ENCODE measurements around the gene HEPHL1.

The HEPHL1 gene

DNA sequence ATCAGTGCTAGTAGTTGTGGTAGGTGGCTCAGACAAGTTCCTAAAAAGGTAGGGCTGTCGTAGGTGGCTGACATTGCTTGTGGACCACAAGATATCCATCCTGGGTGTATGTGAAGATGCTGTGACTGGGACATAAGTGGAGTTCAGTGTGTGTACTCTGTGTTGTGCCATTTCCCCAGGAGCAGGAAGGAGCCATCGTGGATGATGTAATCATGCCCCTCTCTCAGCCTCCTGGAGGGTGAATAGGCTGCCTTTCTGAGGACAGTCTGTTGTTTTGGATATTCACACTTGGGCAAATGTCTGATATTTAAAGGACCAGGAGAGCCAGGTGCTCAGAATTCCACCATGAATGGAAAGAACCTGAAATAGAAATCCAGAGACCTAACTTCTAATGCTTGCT is 2.7 kb downstream of the HEPHL1 start:
- no peak for DNase-seq

DNA sequence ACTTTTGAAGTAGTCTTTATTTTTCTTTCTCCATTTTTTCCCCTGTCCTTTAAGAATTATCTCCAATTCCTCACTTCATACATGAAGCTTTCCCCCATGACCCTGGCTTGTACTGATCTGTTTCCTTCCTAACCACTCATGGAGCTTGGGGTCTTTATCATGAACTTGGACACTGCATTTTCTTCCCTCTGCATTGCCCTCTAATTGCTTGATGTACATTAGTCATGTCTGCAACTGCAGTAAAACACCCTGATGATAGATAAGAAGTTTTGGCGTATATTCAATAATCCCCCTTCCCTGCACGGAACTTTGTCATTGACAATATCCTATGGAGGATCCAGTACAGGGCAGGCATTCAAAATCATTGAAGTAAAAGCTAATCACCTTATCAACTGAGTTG is 3.4 kb downstream of the HEPHL1 start:
- no peak for DNase-seq

DNA sequence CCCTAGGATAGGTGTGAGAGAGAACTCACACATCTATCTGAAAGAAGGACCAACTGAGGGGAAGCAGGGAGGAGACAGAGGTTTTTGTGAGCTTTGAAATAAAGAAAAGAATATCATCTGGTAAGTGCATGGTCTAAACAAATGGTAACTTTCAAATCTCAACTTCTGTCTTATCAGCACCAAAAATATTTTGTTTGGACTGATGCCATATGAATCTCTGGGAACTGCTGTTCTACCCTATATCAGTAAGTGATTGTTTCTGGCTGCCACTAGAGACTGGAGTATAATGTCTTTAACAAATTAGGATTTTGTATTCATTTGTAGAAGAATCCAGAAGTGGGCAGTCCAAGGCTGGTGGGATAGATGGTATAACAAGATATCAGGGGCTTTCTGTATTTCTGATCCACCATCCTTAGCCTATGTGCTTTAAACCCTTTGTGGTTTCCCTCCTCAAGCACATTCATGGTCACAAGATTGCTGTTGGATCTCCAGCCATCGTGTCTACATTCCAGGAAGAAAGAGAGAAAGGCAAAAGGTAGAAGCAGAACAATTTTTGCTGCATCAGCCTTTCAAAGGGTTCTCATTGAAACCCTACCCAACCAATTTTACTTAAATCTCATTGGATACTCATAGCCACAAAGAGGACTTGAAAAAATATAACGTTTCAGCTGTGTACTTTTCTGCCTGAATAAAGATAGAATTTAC is 4.7 kb downstream of the HEPHL1 start:
- DNase-seq = no peak

DNA sequence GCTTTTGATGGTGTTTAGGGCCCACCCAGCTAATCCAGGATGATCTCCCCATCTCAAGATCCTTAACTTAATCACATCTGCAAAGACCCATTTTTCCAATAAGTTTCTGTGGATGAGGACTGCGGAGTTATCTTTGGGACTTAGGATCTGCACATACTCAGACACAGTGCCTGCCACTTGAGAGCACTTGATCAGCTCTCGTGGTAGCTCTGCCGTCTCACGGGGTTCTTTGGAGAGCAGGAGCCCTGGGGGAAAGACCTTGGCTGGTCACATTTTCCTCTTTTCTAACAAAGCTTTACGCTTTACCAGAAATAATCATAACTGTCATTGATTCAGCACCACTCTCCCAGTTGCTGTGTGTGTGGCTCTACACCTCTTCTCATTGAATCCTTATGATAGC is 6.1 kb downstream of the HEPHL1 start:
- DNase-seq = no peak

DNA sequence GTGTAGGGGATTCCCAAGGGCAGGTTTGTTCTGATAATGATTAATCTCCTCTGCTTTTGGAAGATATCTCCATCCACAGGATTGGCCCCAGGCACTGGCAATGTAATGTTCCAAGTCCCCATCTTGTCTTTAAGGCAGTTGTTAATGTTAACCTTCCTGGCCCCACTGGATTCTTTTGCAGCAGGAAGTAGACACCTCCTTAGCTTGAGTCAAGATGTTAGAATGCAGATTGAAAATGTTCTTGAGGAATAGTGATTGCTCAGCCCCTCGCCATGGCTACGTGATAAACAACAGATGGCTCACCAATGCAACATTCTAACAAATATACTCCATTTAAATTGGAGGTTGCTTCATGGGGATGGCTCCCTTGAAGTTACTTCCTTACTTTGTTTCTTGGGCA is 7.3 kb downstream of the HEPHL1 start:
- DNase-seq = no peak

DNA sequence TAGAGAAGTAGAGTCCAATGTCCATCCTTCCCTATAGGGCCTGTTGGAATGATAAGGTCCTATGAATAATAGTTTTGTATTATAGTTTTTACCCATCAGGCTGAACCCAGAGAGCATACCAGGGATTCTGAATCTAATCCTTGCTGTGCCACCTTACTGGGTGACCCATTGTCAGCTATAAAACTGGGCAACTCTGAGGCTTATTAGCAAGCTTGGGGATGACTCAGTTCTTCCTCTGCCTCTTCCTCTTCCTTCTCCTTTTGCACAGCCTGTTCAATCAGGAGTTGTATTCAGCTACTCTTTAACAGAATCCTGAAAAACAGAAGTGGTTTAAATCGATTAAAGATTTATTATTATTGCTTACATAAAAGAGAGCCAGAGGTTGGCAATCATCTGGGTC is 8.9 kb downstream of the HEPHL1 start:
- peak in 2 of 4 experiments; percentile 5 to 20 for DNase-seq

DNA sequence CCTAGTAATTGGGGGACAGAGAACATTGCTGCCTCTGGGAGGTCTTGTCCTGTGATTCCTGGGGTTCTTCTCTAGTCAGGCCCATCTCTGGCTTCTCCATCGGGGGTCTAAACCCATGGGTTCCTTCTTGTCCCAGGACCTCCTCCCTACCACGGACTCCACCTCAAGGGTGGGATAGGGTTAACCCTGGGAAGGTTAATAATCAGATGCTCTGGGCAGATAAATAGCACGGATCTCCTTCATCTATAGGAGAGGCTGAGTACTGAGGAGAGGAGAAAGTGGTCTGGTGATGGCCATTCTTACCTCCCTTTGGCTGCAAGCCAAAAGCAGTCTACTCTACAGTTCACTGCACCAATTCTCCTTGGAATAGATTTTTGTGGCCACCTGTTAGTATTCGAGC is 10.5 kb downstream of the HEPHL1 start:
- DNase-seq = no peak

DNA sequence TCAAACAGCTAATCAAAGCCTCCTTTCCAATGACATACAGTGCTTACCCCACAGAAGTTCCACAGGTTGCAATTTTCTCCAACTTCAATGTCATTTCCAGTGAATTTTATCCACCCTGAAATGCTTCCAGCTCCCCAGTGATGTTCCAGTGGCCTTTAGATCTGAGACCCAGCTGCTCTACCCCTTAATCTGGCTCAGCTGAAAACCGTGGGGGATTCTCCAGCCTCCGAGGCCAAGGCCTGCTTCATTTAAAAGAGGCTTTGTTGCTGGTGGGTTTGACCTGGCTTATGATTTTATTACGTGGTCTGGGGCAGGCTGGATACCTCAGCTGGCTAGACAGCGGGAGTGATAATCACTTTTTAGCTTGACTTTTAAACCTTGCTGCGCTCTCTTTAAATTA is 10.9 kb downstream of the HEPHL1 start:
- no peak for DNase-seq

DNA sequence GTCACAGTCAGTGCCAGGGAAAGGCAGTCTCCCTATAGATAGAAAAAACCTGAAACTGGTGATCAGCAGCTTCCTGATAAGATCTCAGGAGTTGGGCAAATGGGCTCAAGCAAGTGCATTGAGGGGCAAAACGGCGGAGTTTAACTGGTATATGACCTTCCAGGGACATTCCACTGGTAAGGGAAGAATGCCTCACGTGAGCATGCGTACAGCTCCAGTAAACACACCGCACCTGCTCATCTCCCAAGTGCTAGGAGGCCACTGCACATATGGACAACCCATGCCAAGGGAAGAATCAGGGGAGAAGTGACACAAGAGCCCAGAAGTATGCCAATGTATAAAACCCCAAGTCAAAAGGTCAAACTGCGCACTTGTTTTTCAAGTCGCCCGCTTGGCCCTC is 11.6 kb downstream of the HEPHL1 start:
- no peak for DNase-seq

DNA sequence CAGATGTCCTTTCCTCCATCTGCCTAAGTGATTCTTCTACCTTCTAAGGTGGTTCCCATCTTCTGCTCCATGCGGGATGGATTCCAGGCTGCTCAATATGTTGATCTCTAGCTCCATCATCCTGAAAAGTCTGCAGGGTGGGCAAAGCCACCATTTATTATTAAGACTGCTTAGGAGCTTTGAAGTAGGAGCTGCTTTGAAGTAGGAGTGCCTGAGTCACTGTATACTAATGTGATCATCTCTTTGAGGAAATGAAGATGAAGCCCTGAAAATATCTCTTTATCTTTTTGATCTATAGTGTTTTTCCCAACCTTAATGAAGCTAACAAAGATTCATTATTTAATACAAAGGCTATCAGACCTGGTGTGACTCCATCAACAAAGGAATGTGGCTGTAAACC is 13.1 kb downstream of the HEPHL1 start:
- DNase-seq = no peak

DNA sequence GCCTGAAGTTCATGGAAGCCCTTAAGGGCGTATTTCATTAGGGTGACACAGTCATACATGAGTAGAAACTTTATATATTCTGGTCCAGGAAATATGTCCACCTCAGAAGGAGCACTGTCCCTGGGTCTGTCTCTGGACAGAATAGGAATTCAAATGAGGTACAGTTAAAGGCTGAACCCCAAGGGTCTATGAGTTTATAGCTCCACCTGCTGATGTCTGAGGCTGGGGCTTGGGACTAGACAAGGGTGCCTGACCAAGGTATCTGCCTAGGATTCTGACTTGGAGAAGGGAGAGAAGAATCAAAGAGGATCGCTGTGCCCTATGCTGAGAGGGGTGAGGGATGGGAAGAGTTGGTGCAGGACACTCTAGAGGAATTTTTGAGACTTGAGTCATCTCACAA is 14.9 kb downstream of the HEPHL1 start:
- no peak for DNase-seq

DNA sequence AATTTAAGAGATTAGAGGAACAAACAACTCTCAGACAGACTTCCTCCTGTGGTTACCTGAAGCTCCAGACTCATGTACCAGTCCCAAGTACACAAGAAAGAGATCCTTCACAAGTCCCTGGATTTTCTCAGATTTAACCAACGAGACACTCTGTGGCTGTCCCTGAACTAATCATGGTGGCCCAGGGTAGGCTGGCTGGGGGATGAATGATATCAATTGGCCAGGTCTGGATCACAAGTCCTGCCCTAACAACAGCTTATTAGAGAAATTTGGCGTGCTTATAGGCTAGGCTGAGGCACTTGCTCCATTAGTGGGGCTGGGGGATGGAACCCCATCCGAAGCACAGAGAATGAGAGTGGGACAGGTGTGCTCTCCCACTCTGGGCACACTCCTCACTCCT is 22.1 kb downstream of the HEPHL1 start:
- no peak for DNase-seq

DNA sequence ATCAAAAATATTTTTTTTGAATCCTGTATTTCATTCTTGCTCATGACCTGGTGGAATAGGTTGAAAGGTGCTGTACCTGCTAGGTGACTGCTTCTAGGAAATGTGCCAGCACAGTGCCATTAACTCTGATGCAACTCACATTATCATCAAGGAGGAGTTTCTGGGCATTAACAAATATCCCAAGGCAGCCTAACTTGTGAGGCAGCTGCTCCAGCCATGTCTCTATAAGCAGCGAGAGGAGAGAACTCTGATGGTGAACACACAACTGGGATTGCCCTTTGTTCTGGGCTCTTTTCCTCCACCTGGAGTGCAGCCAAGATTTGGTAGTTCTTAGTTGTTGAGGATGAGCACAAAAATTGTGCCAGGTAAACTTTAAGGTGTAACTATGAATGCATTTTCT is 25.6 kb downstream of the HEPHL1 start:
- no peak for DNase-seq

DNA sequence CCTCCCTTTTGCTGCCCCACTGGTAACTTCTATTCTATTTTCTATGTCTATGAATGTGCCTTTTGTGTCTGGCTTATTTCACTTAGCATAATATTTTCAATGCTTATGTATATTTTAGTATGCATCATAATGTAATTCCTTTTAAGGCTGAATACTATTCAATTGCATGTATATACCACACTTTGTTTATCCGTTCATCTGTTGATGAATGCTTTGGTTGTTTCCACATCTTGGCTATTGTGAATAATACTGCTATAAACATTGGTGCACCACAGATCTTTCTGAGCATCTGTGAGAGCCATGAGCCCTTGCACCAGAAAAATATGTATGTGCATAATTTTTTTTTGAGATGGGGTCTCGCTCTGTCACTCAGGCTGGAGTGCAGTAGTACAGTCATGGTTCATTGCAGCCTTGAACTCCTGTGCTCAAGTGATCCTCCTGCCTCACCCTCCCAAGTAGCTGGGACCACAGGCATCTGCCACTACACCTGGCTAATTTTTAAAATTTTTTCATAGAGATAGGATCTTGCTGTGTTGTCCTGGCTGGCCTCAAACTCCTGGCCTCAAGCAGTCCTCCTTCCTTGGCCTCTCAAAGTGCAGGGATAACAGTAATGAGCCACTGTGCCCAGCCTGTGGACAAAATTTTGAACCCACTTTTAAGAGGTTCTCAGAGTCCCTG is 27.0 kb downstream of the HEPHL1 start:
- DNase-seq = no peak

DNA sequence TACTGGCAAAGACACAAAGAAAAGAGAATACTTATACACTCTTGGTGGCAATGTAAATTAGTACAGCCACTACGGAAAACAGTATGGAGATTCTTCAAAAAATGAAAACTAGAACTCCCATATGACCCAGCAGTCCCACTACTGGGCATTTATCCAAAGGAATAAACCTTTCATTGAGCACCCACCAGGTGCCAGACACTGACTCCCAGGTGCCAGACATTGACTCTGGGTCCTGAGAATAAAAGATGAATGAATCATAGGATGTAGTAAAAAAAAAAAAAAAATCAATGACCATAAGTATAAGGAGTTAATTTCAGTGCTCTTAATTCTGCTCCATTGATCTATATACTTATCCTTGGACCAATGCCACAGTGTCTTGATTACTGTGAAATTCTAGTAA is 28.2 kb downstream of the HEPHL1 start:
- DNase-seq = no peak

DNA sequence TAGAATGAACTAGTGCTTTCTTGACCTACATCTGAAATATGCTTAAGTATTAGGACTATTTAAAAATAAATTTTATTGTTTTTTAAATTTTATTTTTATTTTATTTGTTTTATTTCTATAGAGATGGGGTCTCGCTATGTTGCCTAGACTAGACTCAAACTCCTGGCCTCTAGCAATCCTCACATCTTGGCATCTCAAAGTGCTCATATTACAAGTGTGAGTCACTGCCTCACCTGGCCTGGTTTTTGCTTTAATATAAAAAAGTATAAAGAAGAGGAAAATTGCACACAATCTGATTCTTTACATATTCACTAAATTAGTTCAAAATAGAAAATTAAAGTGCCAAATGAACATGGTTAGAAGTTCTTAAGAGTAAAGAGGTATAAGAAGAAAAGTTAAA is 37.5 kb downstream of the HEPHL1 start:
- no peak for DNase-seq

DNA sequence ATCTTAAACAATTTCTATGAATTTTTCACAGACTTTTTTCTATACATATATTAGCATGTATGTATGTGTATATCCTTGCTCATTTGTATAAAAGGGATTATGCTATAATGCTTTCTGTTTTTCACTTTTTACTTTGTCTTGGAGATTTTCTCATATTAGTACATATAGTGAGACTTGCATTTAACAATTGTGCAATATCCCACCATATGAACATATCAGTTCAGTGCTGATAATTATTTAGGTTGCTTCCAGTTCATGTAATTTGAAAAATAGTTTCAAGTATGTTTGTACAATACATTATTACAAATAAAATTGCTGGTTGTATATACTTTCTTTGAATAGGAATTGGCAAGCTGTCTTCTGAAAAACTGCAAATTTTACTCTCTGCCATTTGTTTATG is 37.9 kb downstream of the HEPHL1 start:
- DNase-seq = no peak

DNA sequence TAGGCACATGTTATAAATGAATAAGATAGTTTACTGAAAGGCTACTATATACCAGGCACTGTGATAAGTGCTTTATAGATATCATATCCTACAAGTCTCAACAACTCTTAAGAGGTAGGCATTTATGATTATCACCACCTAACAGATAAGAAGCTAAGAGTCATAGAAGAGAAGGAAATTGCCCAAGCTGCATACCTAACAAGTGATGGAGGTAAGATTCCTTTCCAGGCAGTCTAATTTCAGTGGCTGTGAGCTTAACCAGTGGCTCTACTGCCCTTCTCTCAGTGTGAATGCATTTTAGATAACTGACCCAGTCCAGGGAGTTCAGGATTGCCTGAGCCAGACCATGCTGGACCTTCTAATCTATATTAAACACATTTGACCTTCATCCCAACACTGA is 39.2 kb downstream of the HEPHL1 start:
- DNase-seq = no peak

DNA sequence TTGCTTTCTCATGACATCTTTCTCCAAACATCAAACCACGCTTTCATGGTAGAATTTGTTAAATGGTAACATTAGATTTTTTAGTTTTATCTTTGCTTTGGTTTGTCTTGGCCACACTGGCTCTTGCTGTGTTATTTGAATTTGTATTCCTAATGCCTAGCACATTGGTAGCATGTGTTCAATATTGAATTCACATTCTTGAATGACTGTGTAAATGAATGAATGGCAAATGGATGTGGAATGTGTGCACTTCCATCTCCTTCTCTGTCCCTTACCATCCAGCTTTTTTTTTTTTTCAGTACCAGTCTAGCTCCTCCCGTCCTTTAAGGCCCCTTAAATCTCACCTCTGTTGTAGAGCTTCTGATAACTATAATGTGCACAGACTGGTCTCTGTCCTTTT is 41.2 kb downstream of the HEPHL1 start:
- DNase-seq = no peak

DNA sequence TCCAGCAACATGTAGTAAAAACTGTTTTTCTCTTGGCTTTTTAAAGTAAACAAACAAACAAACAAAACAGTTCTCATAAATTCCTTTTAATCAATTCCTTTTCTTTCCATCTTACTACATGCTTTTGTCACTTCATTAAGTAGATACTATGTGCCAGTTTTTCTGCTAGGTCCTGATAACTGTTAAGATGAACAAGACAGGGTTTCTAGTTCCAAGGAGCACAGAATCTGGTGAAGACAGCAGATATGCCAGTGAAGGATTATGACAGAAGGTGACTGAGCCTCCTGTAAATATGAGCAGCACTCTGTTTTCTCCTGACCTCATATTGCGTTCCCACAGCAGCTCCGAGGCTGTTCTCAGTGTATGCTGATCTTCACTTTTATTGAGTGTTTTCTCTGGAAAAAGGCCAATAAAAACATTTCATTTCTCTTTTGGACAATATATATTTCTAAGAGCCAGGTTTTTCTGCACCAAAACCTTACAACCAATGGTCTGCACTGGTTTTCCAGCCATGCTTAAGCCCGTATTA is 45.8 kb downstream of the HEPHL1 start:
- no peak for DNase-seq

DNA sequence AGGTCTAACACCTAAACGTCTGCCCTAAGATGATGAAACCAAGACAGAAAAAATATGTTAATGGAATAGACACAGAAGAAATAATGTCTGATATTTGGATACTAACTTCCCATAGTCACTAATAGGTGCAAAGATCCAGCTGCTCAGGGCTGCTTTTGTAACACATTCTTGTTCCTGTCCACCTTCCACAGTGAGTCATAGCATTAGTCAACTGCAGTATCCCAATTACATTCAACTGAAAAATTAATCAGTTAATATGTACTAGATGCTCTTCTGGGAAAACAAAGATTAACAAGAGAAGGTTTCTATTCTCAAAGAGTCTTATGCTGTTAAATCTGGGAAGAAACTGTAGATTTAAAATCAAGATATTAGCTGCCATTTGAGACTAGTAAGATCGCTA is 47.6 kb downstream of the HEPHL1 start:
- no peak for DNase-seq

DNA sequence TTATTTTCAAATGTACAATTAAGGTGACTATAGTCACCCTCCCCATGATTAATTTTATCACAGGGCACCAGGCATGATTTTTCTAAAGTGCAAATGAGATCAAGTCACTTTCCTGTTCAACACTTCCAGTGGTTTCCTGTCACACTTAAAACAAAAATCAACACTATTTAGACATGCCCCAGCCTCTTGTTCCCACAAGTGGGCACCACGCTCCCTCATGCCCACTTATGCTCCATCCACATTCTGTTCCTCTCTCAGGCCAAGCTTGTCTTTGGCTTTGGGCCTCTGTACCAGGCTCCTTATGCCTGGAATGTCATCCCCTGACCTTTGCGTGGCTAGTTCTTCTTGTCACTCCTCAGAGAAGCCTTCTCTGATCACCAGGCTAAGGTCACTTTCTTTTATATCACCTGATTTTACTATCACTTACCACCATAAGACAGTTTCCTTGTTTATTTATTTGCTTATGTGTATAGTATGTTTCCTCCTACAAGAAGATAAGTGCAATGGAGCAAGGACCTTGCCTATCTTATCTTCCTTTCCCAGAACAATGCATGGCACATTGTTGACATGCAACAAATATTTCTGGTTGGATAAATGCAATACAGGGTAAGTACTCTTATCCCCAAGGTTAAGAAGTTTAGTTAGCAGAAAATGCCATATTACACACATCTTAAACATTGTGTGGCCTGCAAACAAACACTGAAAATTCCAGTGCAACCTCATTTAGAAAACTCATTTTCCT is 56.6 kb downstream of the HEPHL1 start:
- DNase-seq = no peak

DNA sequence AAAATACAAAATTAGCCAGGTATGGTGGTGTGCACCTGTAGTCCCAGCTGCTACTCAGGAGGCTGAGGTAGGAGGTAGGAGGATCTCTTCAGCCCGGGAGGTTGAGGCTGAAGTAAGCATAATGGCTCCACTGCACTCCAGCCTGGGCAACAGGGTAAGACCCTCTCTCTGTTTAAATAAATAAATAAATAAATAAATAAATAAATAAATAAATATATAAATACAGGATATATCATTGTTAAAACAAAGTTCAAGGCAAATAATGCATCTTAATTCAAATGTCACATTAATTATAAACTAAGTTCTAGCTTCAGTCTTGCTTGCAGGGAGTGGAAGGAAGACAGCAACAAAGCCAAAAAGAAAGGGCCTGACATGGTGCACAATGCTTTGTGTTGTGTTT is 63.0 kb downstream of the HEPHL1 start:
- no peak for DNase-seq

DNA sequence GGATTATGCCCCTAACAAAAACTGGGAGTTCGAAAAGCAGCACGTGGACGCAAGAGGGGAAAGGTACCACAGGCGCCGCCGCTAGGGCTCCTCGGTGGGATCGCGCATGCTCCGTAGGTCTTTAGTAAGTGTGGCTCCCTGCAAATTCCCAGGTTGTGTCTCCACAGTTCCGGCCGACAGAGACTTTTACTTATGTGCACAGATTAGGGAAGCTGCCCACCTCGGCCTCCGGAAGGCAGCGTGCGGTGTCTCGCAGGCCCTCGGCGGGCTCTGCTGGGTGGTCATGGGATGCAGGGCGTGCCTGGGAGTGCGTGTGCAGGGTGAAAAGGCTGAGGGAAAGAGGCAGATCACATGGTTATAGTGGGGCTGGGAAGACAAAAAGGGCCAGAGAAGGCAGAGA is 67.8 kb downstream of the HEPHL1 start:
- DNase-seq = no peak

Data from suppressor macrophage (primary cell).